ENCODE results near the gene MAP3K9.

GRCh38 chr14:70784886-70785285 lies 24.4 kb downstream of the MAP3K9 start:
- TF ChIP-seq, protein P1, sequence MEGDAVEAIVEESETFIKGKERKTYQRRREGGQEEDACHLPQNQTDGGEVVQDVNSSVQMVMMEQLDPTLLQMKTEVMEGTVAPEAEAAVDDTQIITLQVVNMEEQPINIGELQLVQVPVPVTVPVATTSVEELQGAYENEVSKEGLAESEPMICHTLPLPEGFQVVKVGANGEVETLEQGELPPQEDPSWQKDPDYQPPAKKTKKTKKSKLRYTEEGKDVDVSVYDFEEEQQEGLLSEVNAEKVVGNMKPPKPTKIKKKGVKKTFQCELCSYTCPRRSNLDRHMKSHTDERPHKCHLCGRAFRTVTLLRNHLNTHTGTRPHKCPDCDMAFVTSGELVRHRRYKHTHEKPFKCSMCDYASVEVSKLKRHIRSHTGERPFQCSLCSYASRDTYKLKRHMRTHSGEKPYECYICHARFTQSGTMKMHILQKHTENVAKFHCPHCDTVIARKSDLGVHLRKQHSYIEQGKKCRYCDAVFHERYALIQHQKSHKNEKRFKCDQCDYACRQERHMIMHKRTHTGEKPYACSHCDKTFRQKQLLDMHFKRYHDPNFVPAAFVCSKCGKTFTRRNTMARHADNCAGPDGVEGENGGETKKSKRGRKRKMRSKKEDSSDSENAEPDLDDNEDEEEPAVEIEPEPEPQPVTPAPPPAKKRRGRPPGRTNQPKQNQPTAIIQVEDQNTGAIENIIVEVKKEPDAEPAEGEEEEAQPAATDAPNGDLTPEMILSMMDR (IDR thresholded peaks at IDR 0.05): no peak
- no peak for TF ChIP-seq POLR2A (IDR thresholded peaks at IDR 0.05)

All from lower leg skin (tissue), 3 donors.